HepG2 (cell line): Measurements from ENCODE around the gene PLPP3. TPM values are rescaled to one million over a fixed set of nuclear protein-coding genes. Genes with fewer than 3 reads are reported as not detected.

ENCODE experiments used
- ARID5B ChIP-seq: IDR thresholded peaks from 2 replicates; pipeline ENCODE4 v1.4.0; 2020; ENCODE audit warnings: mild to moderate bottlenecking, missing genetic modification reagents
- BCL6 ChIP-seq: IDR thresholded peaks from 2 replicates; pipeline ENCODE4 v1.6.1; 2016; ENCODE audit warnings: missing genetic modification reagents, missing compliant biosample characterization
- ELF3 ChIP-seq: IDR thresholded peaks from 2 replicates; pipeline ENCODE4 v1.6.1; 2016; ENCODE audit warnings: missing genetic modification reagents, missing compliant biosample characterization
- FOXM1 ChIP-seq: sonication (generic); formaldehyde crosslinking; IDR thresholded peaks from 2 replicates; pipeline ENCODE4 v1.5.0; 2020; ENCODE audit warnings: missing genetic modification reagents
- GATA4 ChIP-seq: sonication (generic); IDR thresholded peaks from 2 replicates; pipeline ENCODE4 v1.6.1; 2016; ENCODE audit warnings: antibody characterized with exemption, low read depth, borderline replicate concordance
- HDAC2 ChIP-seq: sonication (generic); formaldehyde crosslinking; IDR thresholded peaks from 2 replicates; pipeline ENCODE4 v1.4.0; 2020; ENCODE audit warnings: missing genetic modification reagents
- HNF4G ChIP-seq, 2 experiments: sonication (generic) in 1 of 2; formaldehyde crosslinking in 1 of 2; IDR thresholded peaks; 2 replicates each; pipeline versions ENCODE4 v1.4.0 to v1.6.1; 2011 to 2020; ENCODE audit warnings: borderline replicate concordance in 2 of 2, low read depth in 2 of 2, mild to moderate bottlenecking in 2 of 2, low read length in 1 of 2, missing genetic modification reagents in 1 of 2, moderate library complexity in 1 of 2
- MED8 ChIP-seq: sonication (generic); formaldehyde crosslinking; IDR thresholded peaks from 2 replicates; pipeline ENCODE4 v1.8.1; 2023; ENCODE audit warnings: mild to moderate bottlenecking, missing genetic modification reagents; ENCODE audit not compliant: insufficient replicate concordance
- MIER2 ChIP-seq: IDR thresholded peaks from 2 replicates; pipeline ENCODE4 v1.6.1; 2016; ENCODE audit warnings: missing biosample characterization, missing genetic modification reagents
- MXD3 ChIP-seq: IDR thresholded peaks from 2 replicates; pipeline ENCODE4 v1.6.1; 2016; ENCODE audit warnings: mild to moderate bottlenecking, missing biosample characterization, missing genetic modification reagents
- MXD4 ChIP-seq: IDR thresholded peaks from 2 replicates; pipeline ENCODE4 v1.6.1; 2016; ENCODE audit warnings: mild to moderate bottlenecking, missing biosample characterization, missing genetic modification reagents
- MXI1 ChIP-seq: IDR thresholded peaks from 3 replicates; pipeline ENCODE4 v1.6.1; 2012; ENCODE audit warnings: low read depth, low read length, inconsistent platforms, borderline replicate concordance
- PHF21A ChIP-seq: sonication (generic); formaldehyde crosslinking; IDR thresholded peaks from 2 replicates; pipeline ENCODE4 v1.5.0; 2020; ENCODE audit warnings: mild to moderate bottlenecking, missing genetic modification reagents
- SALL1 ChIP-seq: sonication (generic); formaldehyde crosslinking; IDR thresholded peaks from 2 replicates; pipeline ENCODE4 v1.8.0; 2022; ENCODE audit warnings: mild to moderate bottlenecking, missing genetic modification reagents
- SIN3B ChIP-seq: fragments of 150-350 bp; IDR thresholded peaks from 2 replicates; pipeline ENCODE4 v1.6.1; 2014; ENCODE audit warnings: low read length
- SOX13 ChIP-seq, 3 experiments: fragments of 450-650 bp in 1 of 3; sonication (generic) in 1 of 3; formaldehyde crosslinking in 1 of 3; IDR thresholded peaks in 2 of 3; conservative IDR thresholded peaks in 1 of 3; 2 replicates each; pipeline versions ENCODE4 v1.5.0 to v1.6.1; 2016 to 2020; ENCODE audit warnings: antibody characterized with exemption in 1 of 3, mild to moderate bottlenecking in 1 of 3, missing compliant biosample characterization in 1 of 3, missing genetic modification reagents in 1 of 3, moderate library complexity in 1 of 3
- SRSF4 ChIP-seq: fragments of 200-400 bp; formaldehyde crosslinking; IDR thresholded peaks from one replicate; pipeline ENCODE4 v1.6.1; 2018; ENCODE audit warnings: mild to moderate bottlenecking, low read depth, low read length, moderate library complexity; ENCODE audit not compliant: poor library complexity, severe bottlenecking
- ZFP37 ChIP-seq: sonication (generic); formaldehyde crosslinking; IDR thresholded peaks from 2 replicates; pipeline ENCODE4 v1.4.0; 2020; ENCODE audit warnings: missing genetic modification reagents, borderline replicate concordance
- ZNF546 ChIP-seq: sonication (generic); formaldehyde crosslinking; conservative IDR thresholded peaks from 2 replicates; pipeline ENCODE4 v1.8.1; 2023; ENCODE audit warnings: mild to moderate bottlenecking, missing genetic modification reagents
- ZNF747 ChIP-seq: sonication (generic); formaldehyde crosslinking; IDR thresholded peaks from 2 replicates; pipeline ENCODE4 v1.8.1; 2023; ENCODE audit warnings: missing genetic modification reagents, mild to moderate bottlenecking, borderline replicate concordance
- ZNF816 ChIP-seq: sonication (generic); formaldehyde crosslinking; IDR thresholded peaks from 2 replicates; pipeline ENCODE4 v1.8.0; 2022; ENCODE audit warnings: missing genetic modification reagents, mild to moderate bottlenecking, borderline replicate concordance
- ZNF878 ChIP-seq: sonication (generic); formaldehyde crosslinking; IDR thresholded peaks from 2 replicates; pipeline ENCODE4 v1.8.1; 2023; ENCODE audit warnings: mild to moderate bottlenecking, missing genetic modification reagents, moderate library complexity
- polyA plus RNA-seq, 8 experiments: library from polyadenylated mRNA; depleted of rRNA in 3 of 8; stranded (reverse) in 7 of 8; unstranded in 1 of 8; fragments of >200 nt; fragmentation: Illumina TruSeq in 4 of 8; extraction: Trizol in 4 of 8; gene quantifications; 2 replicates each; pipeline versions ENCODE4 v1.2.1 to v1.2.3, GENCODE V29; 2011 to 2016; ENCODE audit warnings: low read depth in 4 of 8, missing spikeins in 1 of 8, mixed read lengths in 1 of 8; ENCODE audit not compliant: insufficient read depth in 1 of 8
- total RNA-seq, 5 experiments: library from RNA; depleted of rRNA; stranded (reverse); fragments of >200 nt; fragmentation: Illumina TruSeq; extraction: Trizol; gene quantifications; 2 replicates each; pipeline ENCODE4 v1.2.3, GENCODE V29; 2016; ENCODE audit warnings: low read depth in 1 of 5
- TF ChIP-seq, protein P1 (sequence below): conservative IDR thresholded peaks from 2 replicates; pipeline ENCODE4 v1.6.1; 2018; ENCODE audit warnings: missing genetic modification reagents

Gene PLPP3
- total and polyA plus RNA-seq, 2 of the 13 experiments (the other 11 are each of a cell fraction or from before 2014, with no cell fraction given): 49.7 to 65.8 TPM

DNA sequence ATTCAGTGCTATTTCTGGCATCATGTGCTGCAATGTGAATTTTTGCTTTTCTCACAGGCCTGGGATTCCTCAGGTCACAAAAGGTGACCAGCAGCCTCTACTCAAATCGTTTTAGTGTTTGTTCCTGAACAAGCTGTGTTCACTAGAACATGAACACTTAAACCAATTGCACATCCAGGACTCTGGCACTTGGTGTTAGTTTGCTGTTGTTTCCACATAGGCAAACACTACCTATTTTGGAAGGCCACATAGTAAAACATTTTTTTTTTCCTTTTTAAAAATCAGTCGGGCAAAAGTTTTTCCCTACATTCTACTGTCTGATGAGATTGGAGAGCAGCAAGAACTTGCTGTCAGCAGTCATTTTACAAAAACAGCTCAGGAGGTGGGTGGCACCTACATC is 83.2 kb downstream of the PLPP3 start (continued):
- no peak for TF ChIP-seq ZNF546 (CRISPR knock-in tag)
- no peak for TF ChIP-seq SRSF4
- TF ChIP-seq GATA4: no peak
- TF ChIP-seq MXI1: no peak
- no peak for TF ChIP-seq MXD3 (CRISPR knock-in tag)
- peak; percentile 67 for TF ChIP-seq BCL6 (CRISPR knock-in tag)
- 0 out of 2 replicates have a peak, but pooled peaks have one; percentile 31 for TF ChIP-seq ZNF747 (CRISPR knock-in tag)
- TF ChIP-seq PHF21A (CRISPR knock-in tag): peak; percentile 43; the same call in 1 of the 2 replicates
- TF ChIP-seq MXD4 (CRISPR knock-in tag): no peak
- no peak for TF ChIP-seq ZFP37 (CRISPR knock-in tag)
- no peak; the same call in 1 of the 2 replicates for TF ChIP-seq SOX13 (IDR thresholded peaks at IDR 0.05)
- peak in 1 of 2 experiments; percentile 56; a peak in 1 of 4 replicates for TF ChIP-seq SOX13 (CRISPR knock-in tag; conservative IDR thresholded peaks at IDR 0.05 in 1 of 2, IDR thresholded peaks at IDR 0.05 in 1 of 2)
- no peak for TF ChIP-seq ZNF878
- TF ChIP-seq SALL1 (CRISPR knock-in tag): peak; percentile 22; the same call in 1 of the 2 replicates
- no peak for TF ChIP-seq ZNF816 (CRISPR knock-in tag)
- TF ChIP-seq MED8 (CRISPR knock-in tag): peak; percentile 6
- TF ChIP-seq MIER2 (CRISPR knock-in tag): peak; percentile 21; the same call in 1 of the 2 replicates
- TF ChIP-seq ELF3 (CRISPR knock-in tag): peak; percentile 40; the same call in 1 of the 2 replicates
- no peak for TF ChIP-seq SIN3B
- TF ChIP-seq HNF4G (IDR thresholded peaks at IDR 0.05; ENCODE audit: borderline replicate concordance, low read depth, low read length): peak; percentile 40; the same call in 1 of the 2 replicates
- no peak for TF ChIP-seq HNF4G (CRISPR knock-in tag; IDR thresholded peaks at IDR 0.05; ENCODE audit: borderline replicate concordance, low read depth)
- TF ChIP-seq FOXM1 (CRISPR knock-in tag): no peak
- peak; percentile 67 for TF ChIP-seq ARID5B (CRISPR knock-in tag)
- TF ChIP-seq, protein P1, sequence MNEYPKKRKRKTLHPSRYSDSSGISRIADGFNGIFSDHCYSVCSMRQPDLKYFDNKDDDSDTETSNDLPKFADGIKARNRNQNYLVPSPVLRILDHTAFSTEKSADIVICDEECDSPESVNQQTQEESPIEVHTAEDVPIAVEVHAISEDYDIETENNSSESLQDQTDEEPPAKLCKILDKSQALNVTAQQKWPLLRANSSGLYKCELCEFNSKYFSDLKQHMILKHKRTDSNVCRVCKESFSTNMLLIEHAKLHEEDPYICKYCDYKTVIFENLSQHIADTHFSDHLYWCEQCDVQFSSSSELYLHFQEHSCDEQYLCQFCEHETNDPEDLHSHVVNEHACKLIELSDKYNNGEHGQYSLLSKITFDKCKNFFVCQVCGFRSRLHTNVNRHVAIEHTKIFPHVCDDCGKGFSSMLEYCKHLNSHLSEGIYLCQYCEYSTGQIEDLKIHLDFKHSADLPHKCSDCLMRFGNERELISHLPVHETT (CRISPR knock-in tag): no peak
- TF ChIP-seq HDAC2 (CRISPR knock-in tag): peak; percentile 48
